ENCODE results near the gene TBC1D10B.

GRCh38 chr16:30335028-30335597, 35.2 kb downstream of the TBC1D10B start:
- TF ChIP-seq CTCF (IDR thresholded peaks at IDR 0.05) (peak in 1 of 4 experiments; percentile 3), POLR2A (IDR thresholded peaks at IDR 0.05) (peak; percentile 82 to 86)

All from uterus (tissue), 2 donors.